HCT116 (cell line): ENCODE data around the gene FAM131B. TPM values are rescaled to one million over a fixed set of nuclear protein-coding genes. Genes with fewer than 3 reads are reported as not detected.

Experiments used
- ATAC-seq: fragments of 200-7000 bp; cut with Tn5 transposase; 2 replicates; pipeline ENCODE4 v1.9.1; 2020; ENCODE audit warnings: mild to moderate bottlenecking, moderate library complexity
- BruUV-seq: library from RNA; stranded (reverse); fragments of 400-500 nt; replicated peaks from 2 replicates; lab custom pipeline; 2021; lab: Mats Ljungman, UMichigan
- CTCF ChIA-PET: fragments of 300-600 bp; sonication (Branson Sonifier 250); formaldehyde crosslinking; loops from one replicate; lab custom pipeline; 2021; ENCODE audit warnings: antibody characterized with exemption; lab: Charles Lee
- POLR2A ChIA-PET: fragments of 300-600, 350-600 bp; sonication (Branson Sonifier 250); formaldehyde crosslinking; loops from one replicate; lab custom pipeline; 2021; ENCODE audit warnings: antibody characterized with exemption; lab: Charles Lee
- RAD21 ChIA-PET, 2 experiments: fragments of 300-600 bp; sonication (Branson Sonifier 250); formaldehyde crosslinking; loops; one replicate each; lab custom pipeline; 2023; ENCODE audit warnings: low total read pairs in 2 of 2; ENCODE audit not compliant: uncharacterized antibody in 2 of 2, unreplicated experiment in 2 of 2, low non-redundant PET in 1 of 2; lab: Charles Lee
- DNase-seq: peaks from one replicate; pipeline ENCODE4 v3.0.0-alpha.2; 2010; ENCODE audit warnings: low read depth, low spot score
- H2AFZ ChIP-seq: fragments of 200-600 bp; shearing (Covaris generic), sonication (generic); 2 replicates; pipeline ENCODE4 v1.6.1; 2017; ENCODE audit warnings: low read depth, mixed run types, mixed read lengths, antibody characterized with exemption, low read length; ENCODE audit not compliant: poor library complexity, severe bottlenecking
- H3K27ac ChIP-seq: 2 replicates; pipeline ENCODE4 v1.5.1; 2012; ENCODE audit warnings: low read depth, low read length
- H3K27me3 ChIP-seq: fragments of 200-600 bp; sonication (generic); 2 replicates; pipeline ENCODE4 v1.6.1; 2016; ENCODE audit warnings: mixed run types, low read length, mixed read lengths; ENCODE audit not compliant: insufficient read depth
- H3K36me3 ChIP-seq, 2 experiments: fragments of 200-500 bp in 1 of 2; fragments of 200-600 bp in 1 of 2; sonication (Bioruptor generic) in 1 of 2; sonication (generic) in 1 of 2; 2 replicates each; pipeline versions ENCODE4 v1.5.1 to v1.6.1; 2014 to 2016; ENCODE audit warnings: low read length in 2 of 2, inconsistent platforms in 1 of 2, mixed read lengths in 1 of 2, mixed run types in 1 of 2; ENCODE audit not compliant: insufficient read depth in 2 of 2, control insufficient read depth in 1 of 2
- H3K4me1 ChIP-seq, 2 experiments: fragments of 200-600 bp in 1 of 2; sonication (generic) in 1 of 2; 2 replicates each; pipeline versions ENCODE4 v1.5.1 to v1.6.1; 2012 to 2017; ENCODE audit warnings: low read length in 2 of 2, inconsistent platforms in 1 of 2, mild to moderate bottlenecking in 1 of 2, mixed read lengths in 1 of 2, mixed run types in 1 of 2, moderate library complexity in 1 of 2; ENCODE audit not compliant: insufficient read depth in 2 of 2, control insufficient read depth in 1 of 2
- H3K4me2 ChIP-seq: fragments of 200-600 bp; sonication (generic); 2 replicates; pipeline ENCODE4 v1.6.1; 2017; ENCODE audit warnings: mixed run types, low read length, mixed read lengths
- H3K4me3 ChIP-seq, 2 experiments: fragments of 200-600 bp in 1 of 2; sonication (generic) in 1 of 2; replicated peaks in 1 of 2; 2 replicates each; pipeline ENCODE4 v1.5.1; 2011 to 2016; ENCODE audit warnings: low read length in 2 of 2, control low read depth in 1 of 2, low read depth in 1 of 2, mild to moderate bottlenecking in 1 of 2, mixed read lengths in 1 of 2, mixed run types in 1 of 2
- H3K79me2 ChIP-seq: fragments of 200-600 bp; sonication (generic); 2 replicates; pipeline ENCODE4 v1.6.1; 2017; ENCODE audit warnings: mild to moderate bottlenecking, mixed run types, low read length, moderate library complexity, mixed read lengths; ENCODE audit not compliant: insufficient read depth
- H3K9ac ChIP-seq: fragments of 200-600 bp; sonication (generic); 2 replicates; pipeline ENCODE4 v1.6.1; 2016; ENCODE audit warnings: low read length, mixed read lengths
- H3K9me2 ChIP-seq: fragments of 200-600 bp; sonication (generic), shearing (Covaris generic); 2 replicates; pipeline ENCODE4 v1.6.1; 2017; ENCODE audit warnings: mixed run types, mild to moderate bottlenecking, moderate library complexity; ENCODE audit not compliant: insufficient read depth
- H3K9me3 ChIP-seq, 2 experiments: fragments of 200-500 bp in 1 of 2; fragments of 200-600 bp in 1 of 2; sonication (Bioruptor generic) in 1 of 2; sonication (generic) in 1 of 2; 2 replicates each; pipeline ENCODE4 v1.6.1; 2014 to 2017; ENCODE audit warnings: low read length in 2 of 2, mixed read lengths in 2 of 2, inconsistent platforms in 1 of 2, low read depth in 1 of 2, mild to moderate bottlenecking in 1 of 2, mixed run types in 1 of 2, moderate library complexity in 1 of 2; ENCODE audit not compliant: control insufficient read depth in 1 of 2, insufficient read depth in 1 of 2
- H4K20me1 ChIP-seq: fragments of 200-600 bp; sonication (generic), shearing (Covaris generic); 2 replicates; pipeline ENCODE4 v1.6.1; 2017; ENCODE audit warnings: mixed run types, mild to moderate bottlenecking, moderate library complexity; ENCODE audit not compliant: insufficient read depth
- ATF3 ChIP-seq: IDR thresholded peaks from 2 replicates; pipeline ENCODE4 v1.6.1; 2012
- POLR2AphosphoS5 ChIP-seq: IDR thresholded peaks from 2 replicates; pipeline ENCODE4 v1.6.1; 2011; ENCODE audit warnings: mild to moderate bottlenecking, low read depth, low read length, moderate library complexity
- ZNF274 ChIP-seq: fragments of 200-500 bp; sonication (Bioruptor generic); IDR thresholded peaks from 2 replicates; pipeline ENCODE4 v1.6.1; 2014; ENCODE audit warnings: mild to moderate bottlenecking, low read depth, low read length, inconsistent platforms
- intact Hi-C: fragments of 100-400 bp; cut with micrococcal nuclease; formaldehyde crosslinking; loops from 2 replicates; pipeline ENCODE4 v1.10.0; 2022
- total RNA-seq: library from RNA; stranded (reverse); gene quantifications from one replicate; pipeline ENCODE4 v1.2.1, GENCODE V29; 2021; ENCODE audit not compliant: unreplicated experiment
- TF ChIP-seq, protein P1 (sequence below): IDR thresholded peaks from 2 replicates; pipeline ENCODE4 v1.6.1; 2011; ENCODE audit warnings: mild to moderate bottlenecking, low read length, moderate library complexity; ENCODE audit not compliant: insufficient replicate concordance; ENCODE audit errors: extremely low read depth

FAM131B gene
- total RNA-seq, 1 experiment from 2014 or later: 0.20 TPM

DNA sequence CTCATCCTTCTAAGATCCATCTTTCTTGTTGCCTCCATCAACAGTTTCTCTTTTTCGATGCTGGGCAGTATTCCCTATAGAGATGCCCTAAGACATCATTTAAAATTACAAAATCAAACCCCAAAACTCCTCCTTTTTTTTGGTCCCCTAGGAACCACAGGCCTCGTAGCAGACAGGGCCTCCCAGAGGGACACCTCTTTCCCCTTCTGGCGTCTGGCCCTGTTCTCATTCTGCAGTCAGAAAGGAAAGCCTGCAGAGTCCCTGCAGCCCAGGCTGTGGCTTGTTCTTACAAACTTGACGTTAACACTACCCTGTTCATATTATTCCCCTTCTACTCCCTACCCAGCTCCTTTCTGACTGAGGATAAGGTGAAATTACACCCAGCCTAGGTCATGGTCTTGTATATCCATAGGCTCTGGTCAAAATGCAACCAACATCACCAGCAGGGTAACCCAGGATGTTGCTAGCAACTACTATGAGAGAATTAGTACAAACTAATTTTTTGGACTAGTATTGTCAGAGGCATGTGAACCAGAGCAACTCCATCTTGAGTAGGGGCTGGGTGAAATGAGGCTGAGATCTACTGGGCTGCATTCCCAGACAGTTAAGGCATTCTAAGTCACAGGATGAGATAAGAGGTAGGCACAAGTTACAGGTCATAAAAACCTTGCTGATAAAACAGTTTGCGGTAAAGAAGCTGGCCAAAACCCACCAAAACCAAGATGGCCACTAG is 49.6 kb upstream of the FAM131B start:
- ChIA-PET POLR2A (no interaction called here), CTCF (no interaction called here)
- no TSS peak for BruUV-seq

More for the DNA sequence above, 49.6 kb upstream of the FAM131B start:
- RAD21 ChIA-PET: no interaction called here
- no peak overlapping the region for H3K4me2 ChIP-seq
- DNase-seq (no peak), ATAC-seq (no peak)
- no peaks in the 10 kb centered on the region for H3K27me3 ChIP-seq
- no peak for TF ChIP-seq ZNF274
- TF ChIP-seq POLR2AphosphoS5: no peak
- TF ChIP-seq, protein P1, sequence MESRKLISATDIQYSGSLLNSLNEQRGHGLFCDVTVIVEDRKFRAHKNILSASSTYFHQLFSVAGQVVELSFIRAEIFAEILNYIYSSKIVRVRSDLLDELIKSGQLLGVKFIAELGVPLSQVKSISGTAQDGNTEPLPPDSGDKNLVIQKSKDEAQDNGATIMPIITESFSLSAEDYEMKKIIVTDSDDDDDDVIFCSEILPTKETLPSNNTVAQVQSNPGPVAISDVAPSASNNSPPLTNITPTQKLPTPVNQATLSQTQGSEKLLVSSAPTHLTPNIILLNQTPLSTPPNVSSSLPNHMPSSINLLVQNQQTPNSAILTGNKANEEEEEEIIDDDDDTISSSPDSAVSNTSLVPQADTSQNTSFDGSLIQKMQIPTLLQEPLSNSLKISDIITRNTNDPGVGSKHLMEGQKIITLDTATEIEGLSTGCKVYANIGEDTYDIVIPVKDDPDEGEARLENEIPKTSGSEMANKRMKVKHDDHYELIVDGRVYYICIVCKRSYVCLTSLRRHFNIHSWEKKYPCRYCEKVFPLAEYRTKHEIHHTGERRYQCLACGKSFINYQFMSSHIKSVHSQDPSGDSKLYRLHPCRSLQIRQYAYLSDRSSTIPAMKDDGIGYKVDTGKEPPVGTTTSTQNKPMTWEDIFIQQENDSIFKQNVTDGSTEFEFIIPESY: no peak
- no peak for TF ChIP-seq ATF3
- no peaks in the 10 kb centered on the region for H3K9me2 ChIP-seq
- H3K79me2 ChIP-seq: peaks cover 3% of the 10 kb centered on the region; the same call in 1 of the 2 replicates
- H3K36me3 ChIP-seq: no peaks in the 10 kb centered on the region
- H3K9ac ChIP-seq: no peak overlapping the region
- H3K27ac ChIP-seq: no peak overlapping the region
- no peak overlapping the region for H2AFZ ChIP-seq
- no peaks in the 10 kb centered on the region for H3K9me3 ChIP-seq
- no peaks in the 10 kb centered on the region for H4K20me1 ChIP-seq
- peaks cover 11 to 16% of the 10 kb centered on the region in 2 experiments; a peak in 3 of 4 replicates for H3K4me1 ChIP-seq
- intact Hi-C loops: no loop called here
- H3K4me3 ChIP-seq: no peak overlapping the region
